HepG2 (cell line): Measurements from ENCODE around the gene TROAP. TPM values are rescaled to one million over a fixed set of nuclear protein-coding genes. Genes with fewer than 3 reads are reported as not detected.

Experiments used
- ATAC-seq: fragments of 200-7000 bp; cut with Tn5 transposase; 3 replicates; pipeline ENCODE4 v1.9.1; 2020; ENCODE audit warnings: mild to moderate bottlenecking, moderate library complexity
- BruUV-seq: library from RNA; stranded (reverse); fragments of 400-500 nt; replicated peaks from 2 replicates; lab custom pipeline; 2021; lab: Mats Ljungman, UMichigan
- CTCF ChIA-PET: fragments of 300-600 bp; formaldehyde crosslinking; extraction: SDS; loops from one replicate; lab custom pipeline; 2021; ENCODE audit warnings: low total read pairs, inconsistent platforms, low intra/inter-chr PET ratio; lab: Yijun Ruan, JAX
- POLR2A ChIA-PET: fragments of 350-600 bp; sonication (Branson Sonifier 250); formaldehyde crosslinking; loops from one replicate; lab custom pipeline; 2020; ENCODE audit warnings: antibody characterized with exemption, inconsistent platforms; lab: Yijun Ruan, JAX
- DNase-seq: peaks from one replicate; pipeline ENCODE4 v3.0.0-alpha.2; 2015; ENCODE audit warnings: low spot score
- FAIRE-seq: peaks from 3 replicates; lab custom pipeline; 2011; peaks lifted over from hg19 to GRCh38; lab: Jason Lieb, UNC
- H2AFZ ChIP-seq: one replicate; pipeline ENCODE4 v1.6.1; 2011; ENCODE audit warnings: low read length, inconsistent platforms
- H3K27ac ChIP-seq: fragments of 300-600 bp; 3 replicates; pipeline ENCODE4 v1.8.0; 2011; ENCODE audit warnings: mixed run types, mild to moderate bottlenecking, mixed read lengths, low read length, inconsistent platforms; ENCODE audit not compliant: insufficient read depth; ENCODE audit errors: extremely low read length
- H3K27me3 ChIP-seq, 2 experiments: fragments of 200-600 bp in 1 of 2; 2 replicates in 1 of 2; 3 replicates in 1 of 2; pipeline versions ENCODE4 v1.6.0 to v1.8.0; 2011; ENCODE audit warnings: low read length in 2 of 2, mild to moderate bottlenecking in 2 of 2, moderate library complexity in 2 of 2, inconsistent platforms in 1 of 2; ENCODE audit not compliant: insufficient read depth in 2 of 2, control insufficient read depth in 1 of 2
- H3K36me3 ChIP-seq, 2 experiments: fragments of 200-600 bp in 1 of 2; replicated peaks in 1 of 2; 2 replicates in 1 of 2; 3 replicates in 1 of 2; pipeline versions ENCODE4 v1.5.1 to v1.8.0; 2011; ENCODE audit warnings: low read length in 2 of 2, inconsistent platforms in 1 of 2; ENCODE audit not compliant: insufficient read depth in 2 of 2, control insufficient read depth in 1 of 2
- H3K4me1 ChIP-seq: 2 replicates; pipeline ENCODE4 v1.5.1; 2012; ENCODE audit warnings: low read length, inconsistent platforms; ENCODE audit not compliant: insufficient read depth
- H3K4me2 ChIP-seq: 2 replicates; pipeline ENCODE4 v1.6.0; 2011; ENCODE audit warnings: low read depth, low read length, inconsistent platforms
- H3K4me3 ChIP-seq, 3 experiments: fragments of 200-600 bp in 1 of 3; sonication (generic), shearing (Covaris generic) in 1 of 3; replicated peaks in 1 of 3; 2 replicates each; pipeline ENCODE4 v1.5.1; 2011 to 2016; ENCODE audit warnings: low read length in 3 of 3, inconsistent platforms in 2 of 3, low read depth in 2 of 3, mild to moderate bottlenecking in 2 of 3, control low read depth in 1 of 3, mixed read lengths in 1 of 3; ENCODE audit not compliant: insufficient read depth in 1 of 3
- H3K79me2 ChIP-seq: one replicate; pipeline ENCODE4 v1.6.1; 2011; ENCODE audit warnings: low read length, inconsistent platforms; ENCODE audit not compliant: insufficient read depth
- H3K9ac ChIP-seq: 2 replicates; pipeline ENCODE4 v1.6.0; 2011; ENCODE audit warnings: mild to moderate bottlenecking, low read depth, low read length, inconsistent platforms; ENCODE audit not compliant: insufficient read depth
- H3K9me3 ChIP-seq: 2 replicates; pipeline ENCODE4 v1.5.1; 2012; ENCODE audit warnings: mild to moderate bottlenecking, low read length
- H4K20me1 ChIP-seq: 2 replicates; pipeline ENCODE4 v1.6.0; 2011; ENCODE audit warnings: inconsistent platforms, mild to moderate bottlenecking, low read length, moderate library complexity; ENCODE audit not compliant: insufficient read depth
- CHD4 ChIP-seq: fragments of 200-600 bp; sonication (generic); IDR thresholded peaks from 2 replicates; pipeline ENCODE4 v1.7.0; 2017; ENCODE audit warnings: mild to moderate bottlenecking, low read length, borderline replicate concordance
- IKZF4 ChIP-seq: sonication (generic); formaldehyde crosslinking; IDR thresholded peaks from 2 replicates; pipeline ENCODE4 v1.5.1; 2020; ENCODE audit warnings: borderline replicate concordance, mild to moderate bottlenecking, low read depth, missing genetic modification reagents; ENCODE audit errors: not compliant biosample characterization
- SOX6 ChIP-seq, 2 experiments: fragments of 450-650 bp in 1 of 2; sonication (generic) in 1 of 2; formaldehyde crosslinking in 1 of 2; IDR thresholded peaks; 2 replicates each; pipeline versions ENCODE4 v1.4.0 to v1.6.1; 2017 to 2020; ENCODE audit warnings: antibody characterized with exemption in 1 of 2, mild to moderate bottlenecking in 1 of 2, missing genetic modification reagents in 1 of 2
- ZBTB38 ChIP-seq: sonication (generic); formaldehyde crosslinking; IDR thresholded peaks from 2 replicates; pipeline ENCODE4 v1.5.1; 2020; ENCODE audit warnings: mild to moderate bottlenecking, missing genetic modification reagents
- ZMAT3 ChIP-seq: sonication (generic); formaldehyde crosslinking; conservative IDR thresholded peaks from 2 replicates; pipeline ENCODE4 v1.7.0; 2021; ENCODE audit warnings: missing genetic modification reagents
- ZNF775 ChIP-seq: sonication (generic); formaldehyde crosslinking; IDR thresholded peaks from 2 replicates; pipeline ENCODE4 v1.4.0; 2020; ENCODE audit warnings: missing genetic modification reagents, mild to moderate bottlenecking, moderate library complexity, borderline replicate concordance
- WGBS: methylation state at CpG from one replicate; pipeline ENCODE4 v1.1.6; 2017; ENCODE audit warnings: low lambda C conversion rate; 5-methylcytosine and 5-hydroxymethylcytosine counted together
- in situ Hi-C: cut with HindIII; loops from 2 replicates; pipeline ENCODE4 v1.10.0; 2017; ENCODE audit warnings: low pct_unique_long_range_greater_than_20kb; ENCODE audit not compliant: extremely low pct_ligation_motif_present
- intact Hi-C: fragments of 100-400 bp; cut with micrococcal nuclease; formaldehyde crosslinking; loops from one replicate; pipeline ENCODE4 v1.10.0; 2022; ENCODE audit not compliant: unreplicated experiment
- polyA plus RNA-seq, 8 experiments: library from polyadenylated mRNA; depleted of rRNA in 3 of 8; stranded (reverse) in 7 of 8; unstranded in 1 of 8; fragments of >200 nt; fragmentation: Illumina TruSeq in 4 of 8; extraction: Trizol in 4 of 8; gene quantifications; 2 replicates each; pipeline versions ENCODE4 v1.2.1 to v1.2.3, GENCODE V29; 2011 to 2016; ENCODE audit warnings: low read depth in 4 of 8, missing spikeins in 1 of 8, mixed read lengths in 1 of 8; ENCODE audit not compliant: insufficient read depth in 1 of 8
- total RNA-seq, 5 experiments: library from RNA; depleted of rRNA; stranded (reverse); fragments of >200 nt; fragmentation: Illumina TruSeq; extraction: Trizol; gene quantifications; 2 replicates each; pipeline ENCODE4 v1.2.3, GENCODE V29; 2016; ENCODE audit warnings: low read depth in 1 of 5
- TF ChIP-seq, protein P1 (sequence below): sonication (generic); formaldehyde crosslinking; IDR thresholded peaks from 2 replicates; pipeline ENCODE4 v1.5.0; 2020; ENCODE audit warnings: missing genetic modification reagents
- TF ChIP-seq, protein P2 (sequence below): sonication (generic); formaldehyde crosslinking; IDR thresholded peaks from 2 replicates; pipeline ENCODE4 v1.4.0; 2020; ENCODE audit warnings: mild to moderate bottlenecking, missing genetic modification reagents
- TF ChIP-seq, protein P3 (sequence below): sonication (generic); formaldehyde crosslinking; IDR thresholded peaks from 2 replicates; pipeline ENCODE4 v1.5.1; 2020; ENCODE audit warnings: mild to moderate bottlenecking, moderate library complexity, missing genetic modification reagents
- TF ChIP-seq, protein P4 (sequence below): sonication (generic); formaldehyde crosslinking; IDR thresholded peaks from 2 replicates; pipeline ENCODE4 v1.8.1; 2023; ENCODE audit warnings: mild to moderate bottlenecking, missing genetic modification reagents
- TF ChIP-seq, protein P5 (sequence below): sonication (generic); formaldehyde crosslinking; IDR thresholded peaks from 2 replicates; pipeline ENCODE4 v1.9.0; 2021; ENCODE audit warnings: missing genetic modification reagents, borderline replicate concordance

The TROAP gene
- total and polyA plus RNA-seq, 2 of the 13 experiments (the other 11 are each of a cell fraction or from before 2014, with no cell fraction given): 22.5 to 30.9 TPM

DNA sequence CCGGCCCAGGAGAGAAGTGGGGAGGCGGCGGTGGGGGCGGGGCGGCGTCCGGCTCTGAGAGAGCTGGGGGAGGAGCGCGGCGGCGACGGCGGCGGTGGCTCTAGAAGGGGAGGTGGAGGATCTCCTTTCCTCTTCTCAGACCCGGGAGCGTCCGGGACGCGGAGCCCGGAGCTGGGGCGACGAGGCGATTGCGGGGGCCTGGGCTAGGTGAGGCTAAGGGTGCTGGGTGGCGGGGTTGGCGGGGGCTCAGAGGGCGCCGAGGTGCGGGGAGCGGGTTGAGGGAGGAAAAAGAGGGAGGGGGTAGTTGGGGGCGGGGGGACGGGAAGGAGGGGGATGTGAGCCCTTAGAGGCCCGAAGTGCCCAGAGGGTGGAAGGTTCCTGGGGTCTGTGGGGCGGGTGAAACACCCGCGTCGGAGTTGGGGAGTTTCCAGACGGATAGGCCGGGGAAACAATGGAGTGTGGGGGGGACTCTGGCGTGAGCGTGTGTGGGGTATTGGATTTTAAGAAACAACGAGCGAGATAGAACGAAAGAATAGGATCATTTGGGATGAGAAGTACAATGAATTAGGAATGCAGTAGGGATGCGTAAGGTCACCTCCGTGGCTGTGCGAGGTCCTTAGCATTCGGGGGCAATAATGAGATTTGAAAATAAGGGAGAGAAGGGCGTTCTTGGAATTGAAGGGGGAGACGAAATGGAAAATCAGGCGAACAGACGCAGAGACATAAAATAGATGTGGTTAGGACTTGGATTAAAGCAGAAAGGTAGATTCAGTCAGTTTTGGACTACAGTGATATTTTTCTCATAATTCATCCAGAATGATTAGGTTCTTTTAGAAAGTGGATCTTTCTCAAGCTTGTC lies 44.6 kb downstream of the TROAP start, which contains the start of gene SPATS2 (continued):
- 0 out of 2 replicates have a peak, but pooled peaks have one; percentile 76 for TF ChIP-seq ZNF775 (CRISPR knock-in tag)
- TF ChIP-seq, protein P1, sequence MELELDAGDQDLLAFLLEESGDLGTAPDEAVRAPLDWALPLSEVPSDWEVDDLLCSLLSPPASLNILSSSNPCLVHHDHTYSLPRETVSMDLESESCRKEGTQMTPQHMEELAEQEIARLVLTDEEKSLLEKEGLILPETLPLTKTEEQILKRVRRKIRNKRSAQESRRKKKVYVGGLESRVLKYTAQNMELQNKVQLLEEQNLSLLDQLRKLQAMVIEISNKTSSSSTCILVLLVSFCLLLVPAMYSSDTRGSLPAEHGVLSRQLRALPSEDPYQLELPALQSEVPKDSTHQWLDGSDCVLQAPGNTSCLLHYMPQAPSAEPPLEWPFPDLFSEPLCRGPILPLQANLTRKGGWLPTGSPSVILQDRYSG (CRISPR knock-in tag): 0 out of 2 replicates have a peak, but pooled peaks have one; percentile 11
- TF ChIP-seq SOX6 (IDR thresholded peaks at IDR 0.05): no peak
- 0 out of 2 replicates have a peak, but pooled peaks have one; percentile 21 for TF ChIP-seq SOX6 (CRISPR knock-in tag; IDR thresholded peaks at IDR 0.05)
- TF ChIP-seq IKZF4: peak; percentile 12
- TF ChIP-seq, protein P2, sequence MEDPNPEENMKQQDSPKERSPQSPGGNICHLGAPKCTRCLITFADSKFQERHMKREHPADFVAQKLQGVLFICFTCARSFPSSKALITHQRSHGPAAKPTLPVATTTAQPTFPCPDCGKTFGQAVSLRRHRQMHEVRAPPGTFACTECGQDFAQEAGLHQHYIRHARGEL: no peak

DNA sequence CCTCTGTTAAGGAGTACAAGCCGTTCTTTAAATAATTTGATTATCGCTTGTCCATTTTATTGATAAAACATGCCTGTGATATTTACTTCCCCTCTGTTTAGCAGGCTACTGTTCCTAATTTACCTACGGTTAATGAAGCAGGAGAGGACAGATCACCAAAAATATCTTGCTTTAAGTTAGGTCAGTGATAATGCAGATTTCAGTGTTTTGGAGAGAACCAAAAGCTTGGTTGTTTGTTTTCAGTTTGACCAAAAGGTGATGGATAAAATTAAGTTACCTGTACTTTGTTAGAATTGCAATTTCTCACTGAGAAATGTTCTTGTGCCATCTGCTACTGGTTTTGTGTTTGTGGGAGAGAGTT lies 45.2 kb downstream of the TROAP start:
- POLR2A ChIA-PET: interaction anchor here (0.7 kb wide), 1 partner anchor 102 kb away, joined by 3 read pairs; no protein-coding TSS in a partner anchor
- Histone ChIP-seq H3K27me3 (no peaks in the 10 kb centered on the region; a peak in 1 of 5 replicates), H3K4me3 (peak overlapping the region; percentile 80 to 97 (median 83)), H3K4me1 (peaks cover 69% of the 10 kb centered on the region), H3K79me2 (peaks cover 52% of the 10 kb centered on the region), H3K27ac (peak overlapping the region; percentile 97), H3K9me3 (no peaks in the 10 kb centered on the region), H4K20me1 (peaks cover 3% of the 10 kb centered on the region; the same call in 1 of the 2 replicates), H2AFZ (no peak overlapping the region), H3K4me2 (peak overlapping the region; percentile 81), H3K36me3 (no peaks in the 10 kb centered on the region; a peak in 1 of 5 replicates), H3K9ac (peak overlapping the region; percentile 89)
- WGBS: 2% methylated on average over 3 of the region's 3 CpGs
- FAIRE-seq: no peak
- CTCF ChIA-PET: interaction anchor here (0.7 kb wide), 1 partner anchor 10 kb away, joined by 3 read pairs; no protein-coding TSS in a partner anchor
- DNase-seq: no peak
- in situ Hi-C loops (loop anchor here (5.0 kb wide), 1 partner anchor 129 kb away; no protein-coding TSS in a partner anchor), intact Hi-C loops (loop anchor here (10.0 kb wide), 1 partner anchor 57 kb away; no protein-coding TSS in a partner anchor)
- no TSS peak for BruUV-seq
- no peak for ATAC-seq
- TF ChIP-seq CHD4 (no peak), ZMAT3 (no peak), ZBTB38 (CRISPR knock-in tag) (no peak)
- TF ChIP-seq, protein P3, sequence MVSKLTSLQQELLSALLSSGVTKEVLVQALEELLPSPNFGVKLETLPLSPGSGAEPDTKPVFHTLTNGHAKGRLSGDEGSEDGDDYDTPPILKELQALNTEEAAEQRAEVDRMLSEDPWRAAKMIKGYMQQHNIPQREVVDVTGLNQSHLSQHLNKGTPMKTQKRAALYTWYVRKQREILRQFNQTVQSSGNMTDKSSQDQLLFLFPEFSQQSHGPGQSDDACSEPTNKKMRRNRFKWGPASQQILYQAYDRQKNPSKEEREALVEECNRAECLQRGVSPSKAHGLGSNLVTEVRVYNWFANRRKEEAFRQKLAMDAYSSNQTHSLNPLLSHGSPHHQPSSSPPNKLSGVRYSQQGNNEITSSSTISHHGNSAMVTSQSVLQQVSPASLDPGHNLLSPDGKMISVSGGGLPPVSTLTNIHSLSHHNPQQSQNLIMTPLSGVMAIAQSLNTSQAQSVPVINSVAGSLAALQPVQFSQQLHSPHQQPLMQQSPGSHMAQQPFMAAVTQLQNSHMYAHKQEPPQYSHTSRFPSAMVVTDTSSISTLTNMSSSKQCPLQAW (CRISPR knock-in tag): no peak
- TF ChIP-seq, protein P4, sequence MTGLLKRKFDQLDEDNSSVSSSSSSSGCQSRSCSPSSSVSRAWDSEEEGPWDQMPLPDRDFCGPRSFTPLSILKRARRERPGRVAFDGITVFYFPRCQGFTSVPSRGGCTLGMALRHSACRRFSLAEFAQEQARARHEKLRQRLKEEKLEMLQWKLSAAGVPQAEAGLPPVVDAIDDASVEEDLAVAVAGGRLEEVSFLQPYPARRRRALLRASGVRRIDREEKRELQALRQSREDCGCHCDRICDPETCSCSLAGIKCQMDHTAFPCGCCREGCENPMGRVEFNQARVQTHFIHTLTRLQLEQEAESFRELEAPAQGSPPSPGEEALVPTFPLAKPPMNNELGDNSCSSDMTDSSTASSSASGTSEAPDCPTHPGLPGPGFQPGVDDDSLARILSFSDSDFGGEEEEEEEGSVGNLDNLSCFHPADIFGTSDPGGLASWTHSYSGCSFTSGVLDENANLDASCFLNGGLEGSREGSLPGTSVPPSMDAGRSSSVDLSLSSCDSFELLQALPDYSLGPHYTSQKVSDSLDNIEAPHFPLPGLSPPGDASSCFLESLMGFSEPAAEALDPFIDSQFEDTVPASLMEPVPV (CRISPR knock-in tag): no peak
- TF ChIP-seq, protein P5, sequence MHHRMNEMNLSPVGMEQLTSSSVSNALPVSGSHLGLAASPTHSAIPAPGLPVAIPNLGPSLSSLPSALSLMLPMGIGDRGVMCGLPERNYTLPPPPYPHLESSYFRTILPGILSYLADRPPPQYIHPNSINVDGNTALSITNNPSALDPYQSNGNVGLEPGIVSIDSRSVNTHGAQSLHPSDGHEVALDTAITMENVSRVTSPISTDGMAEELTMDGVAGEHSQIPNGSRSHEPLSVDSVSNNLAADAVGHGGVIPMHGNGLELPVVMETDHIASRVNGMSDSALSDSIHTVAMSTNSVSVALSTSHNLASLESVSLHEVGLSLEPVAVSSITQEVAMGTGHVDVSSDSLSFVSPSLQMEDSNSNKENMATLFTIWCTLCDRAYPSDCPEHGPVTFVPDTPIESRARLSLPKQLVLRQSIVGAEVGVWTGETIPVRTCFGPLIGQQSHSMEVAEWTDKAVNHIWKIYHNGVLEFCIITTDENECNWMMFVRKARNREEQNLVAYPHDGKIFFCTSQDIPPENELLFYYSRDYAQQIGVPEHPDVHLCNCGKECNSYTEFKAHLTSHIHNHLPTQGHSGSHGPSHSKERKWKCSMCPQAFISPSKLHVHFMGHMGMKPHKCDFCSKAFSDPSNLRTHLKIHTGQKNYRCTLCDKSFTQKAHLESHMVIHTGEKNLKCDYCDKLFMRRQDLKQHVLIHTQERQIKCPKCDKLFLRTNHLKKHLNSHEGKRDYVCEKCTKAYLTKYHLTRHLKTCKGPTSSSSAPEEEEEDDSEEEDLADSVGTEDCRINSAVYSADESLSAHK (CRISPR knock-in tag): no peak
